Type B pancreatic cell (in vitro differentiated cells): ENCODE results near the gene IRGQ. TPM values are rescaled to one million over a fixed set of nuclear protein-coding genes. Genes with fewer than 3 reads are reported as not detected.

Experiments used
- DNase-seq: peaks from one replicate; pipeline ENCODE4 v3.0.0; 2021; ENCODE audit warnings: mixed read lengths; ENCODE audit not compliant: unreplicated experiment; ENCODE audit errors: extremely low spot score
- H3K27ac Mint-ChIP-seq: 2 replicates; pipeline ENCODE4 v1.8.0; 2021; ENCODE audit warnings: mild to moderate bottlenecking, mixed read lengths
- H3K27me3 Mint-ChIP-seq: 2 replicates; pipeline ENCODE4 v1.8.0; 2021; ENCODE audit warnings: mixed read lengths
- H3K36me3 Mint-ChIP-seq: 2 replicates; pipeline ENCODE4 v1.8.0; 2021; ENCODE audit warnings: mixed read lengths
- H3K4me1 Mint-ChIP-seq: one replicate; pipeline ENCODE4 v1.8.0; 2021; ENCODE audit warnings: mixed read lengths; ENCODE audit not compliant: unreplicated experiment
- H3K4me3 Mint-ChIP-seq: 2 replicates; pipeline ENCODE4 v1.8.0; 2021; ENCODE audit warnings: mild to moderate bottlenecking, mixed read lengths
- H3K9me3 Mint-ChIP-seq: 2 replicates; pipeline ENCODE4 v1.8.0; 2021; ENCODE audit warnings: mixed read lengths
- CTCF ChIP-seq: fragments of 200-600 bp; sonication (generic); conservative IDR thresholded peaks from 2 replicates; pipeline ENCODE4 v1.5.0; 2021; ENCODE audit warnings: antibody characterized with exemption, mild to moderate bottlenecking
- total RNA-seq: library from RNA; stranded (reverse); gene quantifications from 2 replicates; pipeline ENCODE4 v1.2.1, GENCODE V29; 2021; ENCODE audit warnings: low replicate concordance

The IRGQ gene
- total RNA-seq, 1 donor from 2014 or later, result 41.5 TPM

- H3K9me3 Mint-ChIP-seq, result no peaks in the 10 kb centered on the region
- no peak for TF ChIP-seq CTCF
- no peak for DNase-seq
- peak overlapping the region; percentile 95 for H3K27ac Mint-ChIP-seq
- peak overlapping the region; percentile 97 for H3K4me3 Mint-ChIP-seq
- peaks cover 35% of the 10 kb centered on the region for H3K4me1 Mint-ChIP-seq
- H3K27me3 Mint-ChIP-seq, result no peaks in the 10 kb centered on the region
- peaks cover 4% of the 10 kb centered on the region for H3K36me3 Mint-ChIP-seq
Measured at GRCh38 chr19:43575955-43576878, 19.7 kb downstream of the IRGQ start.

GRCh38 chr19:43575156-43575950 lies 20.6 kb downstream of the IRGQ start, which contains the start of the genes PINLYP and XRCC1:
PINLYP (plus strand) TSS chr19:43575801; CDS start chr19:43577192, 1,391 bp downstream.
XRCC1 (minus strand) TSS chr19:43575527; CDS start chr19:43575458, 69 bp downstream.
- Mint-ChIP-seq H3K36me3 (peaks cover 4% of the 10 kb centered on the region), H3K27me3 (no peaks in the 10 kb centered on the region), H3K4me1 (peaks cover 35% of the 10 kb centered on the region), H3K27ac (peak within 1 kb of the TSS; percentile 95), H3K4me3 (peak within 1 kb of the TSS; percentile 97), H3K9me3 (no peaks in the 10 kb centered on the region)
- no peak for TF ChIP-seq CTCF
- DNase-seq, result peak; percentile 96

GRCh38 chr19:43574424-43575155 lies 21.3 kb downstream of the IRGQ start:
- no peak for DNase-seq
- Mint-ChIP-seq H3K4me3 (peak overlapping the region; percentile 97), H3K9me3 (no peaks in the 10 kb centered on the region), H3K4me1 (peaks cover 34% of the 10 kb centered on the region), H3K27ac (peak overlapping the region; percentile 95), H3K36me3 (peaks cover 9% of the 10 kb centered on the region), H3K27me3 (no peaks in the 10 kb centered on the region)
- no peak for TF ChIP-seq CTCF

GRCh38 chr19:43572171-43572588 lies 23.8 kb downstream of the IRGQ start:
- Mint-ChIP-seq H3K4me3 (peak overlapping the region; percentile 13), H3K27me3 (no peaks in the 10 kb centered on the region), H3K4me1 (peaks cover 27% of the 10 kb centered on the region), H3K9me3 (no peaks in the 10 kb centered on the region), H3K36me3 (peaks cover 9% of the 10 kb centered on the region), H3K27ac (peak overlapping the region; percentile 52)
- no peak for TF ChIP-seq CTCF
- DNase-seq, result no peak

- Mint-ChIP-seq H3K27ac (peak overlapping the region; percentile 43), H3K27me3 (no peaks in the 10 kb centered on the region), H3K4me3 (no peak overlapping the region), H3K4me1 (peaks cover 20% of the 10 kb centered on the region), H3K9me3 (no peaks in the 10 kb centered on the region), H3K36me3 (peaks cover 12% of the 10 kb centered on the region)
- no peak for DNase-seq
- no peak for TF ChIP-seq CTCF
Measured at GRCh38 chr19:43570174-43570791, 25.7 kb downstream of the IRGQ start.
